ENCODE results near the gene ZNF224.
A peak's percentile ranks its signal among the peaks of the same experiment; 100 is the strongest.
"Not testable (repeated sequence)": the region's sequence is repeated elsewhere in the genome, so short reads cannot be mapped to it uniquely, and the experiment has no call there.

ZNF224 gene

DNA sequence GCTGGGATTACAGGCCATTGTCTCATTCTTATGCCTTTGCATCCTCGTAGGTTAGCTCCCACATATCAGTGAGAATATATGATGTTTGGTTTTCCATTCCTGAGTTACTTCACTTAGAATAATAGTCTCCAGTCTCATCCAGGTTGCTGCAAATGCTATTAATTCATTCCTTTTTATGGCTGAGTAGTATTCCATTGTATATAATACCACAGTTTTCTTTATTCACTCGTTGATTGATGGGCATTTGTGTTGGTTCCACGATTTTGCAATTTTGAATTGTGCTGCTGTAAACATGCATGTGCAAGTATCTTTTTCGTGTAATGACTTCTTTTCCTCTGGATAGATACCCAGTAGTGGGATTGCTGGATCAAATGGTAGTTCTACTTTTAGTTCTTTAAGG, 27.0 kb downstream of the ZNF224 start:
- H3K4me3 ChIP-seq (ENCODE audit: low read depth, low read length), result not testable (repeated sequence)

- no peak overlapping the region for H3K4me3 ChIP-seq (ENCODE audit: low read depth, low read length)
These were observed 37.8 kb downstream of the ZNF224 start for GRCh38 chr19:44131955-44132354.

DNA sequence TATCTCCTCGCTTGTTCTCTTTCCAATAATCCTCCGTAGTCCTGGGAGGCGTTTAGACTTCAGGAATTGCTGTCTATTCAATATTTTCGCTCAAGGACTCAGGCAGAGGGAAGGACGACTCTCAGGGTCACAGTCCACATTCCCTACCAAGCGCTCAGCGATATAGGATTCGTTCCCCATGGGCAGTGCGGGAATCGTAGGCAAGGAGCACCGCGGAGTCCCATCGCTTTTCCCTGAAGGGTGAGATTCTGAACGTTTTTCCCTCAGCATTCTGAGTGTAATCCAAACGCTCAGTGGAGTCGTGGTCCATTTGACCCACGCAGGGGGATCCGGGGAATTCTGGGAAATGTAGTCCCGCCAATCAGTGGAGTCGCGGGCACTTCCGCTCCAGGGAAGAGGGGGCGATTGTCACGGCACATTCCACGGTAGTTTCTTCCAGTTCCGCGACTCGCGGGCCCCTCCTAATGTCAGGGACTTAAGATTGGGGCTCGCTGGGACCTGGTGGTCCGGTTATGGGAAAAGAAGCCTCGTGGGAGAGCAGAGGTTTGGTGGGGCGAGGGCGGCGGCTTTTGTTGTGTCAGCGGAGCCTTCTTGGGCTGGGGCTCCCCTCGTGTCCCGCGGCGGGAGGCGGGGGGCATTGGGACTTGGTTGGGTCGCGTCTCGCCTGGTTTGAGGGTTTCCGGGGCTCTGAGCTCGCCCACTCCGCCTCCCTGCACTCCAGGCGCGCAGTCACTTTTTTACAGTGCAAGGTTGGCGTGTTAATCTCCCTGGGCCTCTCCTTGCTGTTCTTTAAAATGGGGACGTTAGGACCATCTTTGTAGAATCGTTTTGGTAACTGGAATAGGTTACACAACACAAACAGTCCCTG, 47.3 kb downstream of the ZNF224 start, which contains the start of gene ZNF234:
TSS of gene ZNF234 (plus strand) at position 364 of the 868 bp plus-strand sequence. CDS start 3,079 bp downstream, outside the sequence.
- H3K4me3 ChIP-seq (ENCODE audit: low read depth, low read length), result peak within 1 kb of the TSS; percentile 96

- peak overlapping the region; percentile 96 for H3K4me3 ChIP-seq (ENCODE audit: low read depth, low read length)
These were observed 47.9 kb downstream of the ZNF224 start for GRCh38 chr19:44142059-44142433.

DNA sequence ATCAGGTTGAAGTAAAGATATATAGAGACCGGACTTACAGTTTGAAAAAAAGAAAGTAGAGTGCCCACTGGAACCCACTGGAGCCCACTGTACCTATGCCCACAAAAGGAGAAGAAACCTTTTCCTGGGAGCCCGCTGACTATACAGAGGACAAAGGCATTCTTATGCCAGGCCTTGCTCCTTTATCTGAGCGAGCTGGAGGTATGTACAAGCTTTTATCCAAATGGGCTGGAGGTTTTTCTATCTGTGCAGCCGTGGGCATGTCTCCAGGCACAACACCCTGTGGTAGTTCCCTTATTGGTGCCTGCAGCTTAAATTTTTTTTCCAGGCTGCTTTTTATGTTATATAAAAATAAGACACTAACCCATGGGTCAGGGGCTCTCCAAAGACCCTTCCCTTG, 55.6 kb downstream of the ZNF224 start:
- no peak overlapping the region for H3K4me3 ChIP-seq (ENCODE audit: low read depth, low read length)

DNA sequence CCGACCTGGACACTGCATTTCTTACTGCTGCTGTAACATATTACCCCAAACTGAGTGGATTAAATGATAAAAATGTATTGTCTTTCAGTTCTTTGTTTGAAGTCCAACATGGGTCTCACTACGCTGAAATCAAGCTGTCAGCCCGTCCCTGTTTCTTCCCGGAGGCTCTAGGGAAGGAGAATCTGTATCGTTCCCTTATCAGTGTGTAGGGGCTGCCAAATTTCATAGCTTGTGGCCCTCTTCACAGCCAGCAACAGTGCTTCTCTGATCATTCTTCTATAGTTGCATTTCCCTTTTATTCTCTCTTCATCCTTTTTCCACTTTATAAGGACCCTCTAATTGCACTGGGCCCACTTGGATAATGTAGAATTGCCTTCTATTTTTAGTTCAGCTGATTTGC, 57.3 kb downstream of the ZNF224 start:
- no peak overlapping the region for H3K4me3 ChIP-seq (ENCODE audit: low read depth, low read length)

GRCh38 chr19:44156475-44156874, 62.3 kb downstream of the ZNF224 start:
- no peak overlapping the region for H3K4me3 ChIP-seq (ENCODE audit: low read depth, low read length)

Measured in iPS-11a (cell line).